Measurements from ENCODE around the gene HOXD11.
A peak's percentile ranks its signal among the peaks of the same experiment; 100 is the strongest.

The HOXD11 gene

GRCh38 chr2:176150584-176151441 is 43.7 kb downstream of the HOXD11 start:
- H3K4me1 ChIP-seq (ENCODE audit: control insufficient read depth in 2 of 2, insufficient read depth in 2 of 2, low read length in 2 of 2), result peaks cover 0 to 11% of the 10 kb centered on the region in 2 donors
- no peak overlapping the region for H3K4me3 ChIP-seq (ENCODE audit: low read length in 2 of 2)

GRCh38 chr2:176151442-176152287 is 44.6 kb downstream of the HOXD11 start, which contains the start of gene HOXD4:
HOXD4 (plus strand) TSS chr2:176151550; CDS start chr2:176151634, 84 bp downstream.
- H3K27ac ChIP-seq (ENCODE audit: low read depth in 2 of 2, low read length in 2 of 2), result no peak within 1 kb of the TSS
- no peaks in the 10 kb centered on the region for H3K9me3 ChIP-seq (ENCODE audit: control insufficient read depth in 2 of 2, low read length in 2 of 2)
- peaks cover 0 to 2% of the 10 kb centered on the region in 2 donors for H3K4me1 ChIP-seq (ENCODE audit: control insufficient read depth in 2 of 2, insufficient read depth in 2 of 2, low read length in 2 of 2)
- H3K36me3 ChIP-seq (ENCODE audit: control insufficient read depth in 2 of 2, insufficient read depth in 2 of 2, low read length in 2 of 2), result peaks cover 0 to 6% of the 10 kb centered on the region in 2 donors
- H3K9ac ChIP-seq (ENCODE audit: low read depth in 1 of 2, low read length in 2 of 2), result no peak within 1 kb of the TSS
- H3K27me3 ChIP-seq (ENCODE audit: control insufficient read depth in 2 of 2, insufficient read depth in 2 of 2, low read length in 2 of 2), result peaks cover 0 to 5% of the 10 kb centered on the region in 2 donors
- H3K4me3 ChIP-seq (ENCODE audit: low read length in 2 of 2), result no peak within 1 kb of the TSS

More at GRCh38 chr2:176150584-176151441, 43.7 kb downstream of the HOXD11 start:
- Histone ChIP-seq H3K27me3 (ENCODE audit: control insufficient read depth in 2 of 2, insufficient read depth in 2 of 2, low read length in 2 of 2) (peaks cover 0 to 4% of the 10 kb centered on the region in 2 donors), H3K27ac (ENCODE audit: low read depth in 2 of 2, low read length in 2 of 2) (no peak overlapping the region), H3K36me3 (ENCODE audit: control insufficient read depth in 2 of 2, insufficient read depth in 2 of 2, low read length in 2 of 2) (peaks cover 0 to 6% of the 10 kb centered on the region in 2 donors), H3K9ac (ENCODE audit: low read depth in 1 of 2, low read length in 2 of 2) (no peak overlapping the region), H3K9me3 (ENCODE audit: control insufficient read depth in 2 of 2, low read length in 2 of 2) (no peaks in the 10 kb centered on the region)

GRCh38 chr2:176152350-176153181 is 45.5 kb downstream of the HOXD11 start:
- H3K9me3 ChIP-seq (ENCODE audit: control insufficient read depth in 2 of 2, low read length in 2 of 2), result no peaks in the 10 kb centered on the region
- H3K9ac ChIP-seq (ENCODE audit: low read depth in 1 of 2, low read length in 2 of 2), result no peak overlapping the region
- no peaks in the 10 kb centered on the region for H3K4me1 ChIP-seq (ENCODE audit: control insufficient read depth in 2 of 2, insufficient read depth in 2 of 2, low read length in 2 of 2)
- no peak overlapping the region for H3K27ac ChIP-seq (ENCODE audit: low read depth in 2 of 2, low read length in 2 of 2)
- no peak overlapping the region for H3K4me3 ChIP-seq (ENCODE audit: low read length in 2 of 2)
- peaks cover 0 to 8% of the 10 kb centered on the region in 2 donors for H3K27me3 ChIP-seq (ENCODE audit: control insufficient read depth in 2 of 2, insufficient read depth in 2 of 2, low read length in 2 of 2)
- H3K36me3 ChIP-seq (ENCODE audit: control insufficient read depth in 2 of 2, insufficient read depth in 2 of 2, low read length in 2 of 2), result peaks cover 0 to 6% of the 10 kb centered on the region in 2 donors

- H3K4me1 ChIP-seq (ENCODE audit: control insufficient read depth in 2 of 2, insufficient read depth in 2 of 2, low read length in 2 of 2), result no peaks in the 10 kb centered on the region
- H3K9ac ChIP-seq (ENCODE audit: low read depth in 1 of 2, low read length in 2 of 2), result no peak overlapping the region
- H3K9me3 ChIP-seq (ENCODE audit: control insufficient read depth in 2 of 2, low read length in 2 of 2), result no peaks in the 10 kb centered on the region
- H3K36me3 ChIP-seq (ENCODE audit: control insufficient read depth in 2 of 2, insufficient read depth in 2 of 2, low read length in 2 of 2), result peaks cover 0 to 6% of the 10 kb centered on the region in 2 donors
- H3K4me3 ChIP-seq (ENCODE audit: low read length in 2 of 2), result no peak overlapping the region
- H3K27ac ChIP-seq (ENCODE audit: low read depth in 2 of 2, low read length in 2 of 2), result no peak overlapping the region
- peaks cover 0 to 9% of the 10 kb centered on the region in 2 donors for H3K27me3 ChIP-seq (ENCODE audit: control insufficient read depth in 2 of 2, insufficient read depth in 2 of 2, low read length in 2 of 2)
Observed at GRCh38 chr2:176154576-176155252, 47.6 kb downstream of the HOXD11 start.

GRCh38 chr2:176155356-176156044 is 48.4 kb downstream of the HOXD11 start:
- Histone ChIP-seq H3K27ac (ENCODE audit: low read depth in 2 of 2, low read length in 2 of 2) (no peak overlapping the region), H3K27me3 (ENCODE audit: control insufficient read depth in 2 of 2, insufficient read depth in 2 of 2, low read length in 2 of 2) (peaks cover 0 to 11% of the 10 kb centered on the region in 2 donors)

GRCh38 chr2:176156301-176156806 is 49.3 kb downstream of the HOXD11 start:
- H3K27ac ChIP-seq (ENCODE audit: low read depth in 2 of 2, low read length in 2 of 2), result no peak overlapping the region
- H3K9me3 ChIP-seq (ENCODE audit: control insufficient read depth in 2 of 2, low read length in 2 of 2), result no peaks in the 10 kb centered on the region
- no peak overlapping the region for H3K9ac ChIP-seq (ENCODE audit: low read depth in 1 of 2, low read length in 2 of 2)
- no peak overlapping the region for H3K4me3 ChIP-seq (ENCODE audit: low read length in 2 of 2)
- H3K36me3 ChIP-seq (ENCODE audit: control insufficient read depth in 2 of 2, insufficient read depth in 2 of 2, low read length in 2 of 2), result peaks cover 0 to 3% of the 10 kb centered on the region in 2 donors
- peaks cover 0 to 11% of the 10 kb centered on the region in 2 donors for H3K27me3 ChIP-seq (ENCODE audit: control insufficient read depth in 2 of 2, insufficient read depth in 2 of 2, low read length in 2 of 2)
- peaks cover 0 to 3% of the 10 kb centered on the region in 2 donors for H3K4me1 ChIP-seq (ENCODE audit: control insufficient read depth in 2 of 2, insufficient read depth in 2 of 2, low read length in 2 of 2)

More at GRCh38 chr2:176155356-176156044, 48.4 kb downstream of the HOXD11 start:
- no peaks in the 10 kb centered on the region for H3K9me3 ChIP-seq (ENCODE audit: control insufficient read depth in 2 of 2, low read length in 2 of 2)
- H3K9ac ChIP-seq (ENCODE audit: low read depth in 1 of 2, low read length in 2 of 2), result no peak overlapping the region
- H3K36me3 ChIP-seq (ENCODE audit: control insufficient read depth in 2 of 2, insufficient read depth in 2 of 2, low read length in 2 of 2), result peaks cover 0 to 4% of the 10 kb centered on the region in 2 donors
- peaks cover 0 to 3% of the 10 kb centered on the region in 2 donors for H3K4me1 ChIP-seq (ENCODE audit: control insufficient read depth in 2 of 2, insufficient read depth in 2 of 2, low read length in 2 of 2)
- no peak overlapping the region for H3K4me3 ChIP-seq (ENCODE audit: low read length in 2 of 2)

GRCh38 chr2:176156807-176157498 is 49.9 kb downstream of the HOXD11 start, which contains the start of gene HOXD3:
HOXD3 (plus strand) TSS chr2:176157307; CDS start chr2:176169115, 11,808 bp downstream.
- Histone ChIP-seq H3K4me3 (ENCODE audit: low read length in 2 of 2) (peak within 1 kb of the TSS; percentile 60 to 67), H3K36me3 (ENCODE audit: control insufficient read depth in 2 of 2, insufficient read depth in 2 of 2, low read length in 2 of 2) (peaks cover 0 to 3% of the 10 kb centered on the region in 2 donors), H3K27ac (ENCODE audit: low read depth in 2 of 2, low read length in 2 of 2) (peak within 1 kb of the TSS; percentile 9 to 13), H3K9me3 (ENCODE audit: control insufficient read depth in 2 of 2, low read length in 2 of 2) (no peaks in the 10 kb centered on the region), H3K27me3 (ENCODE audit: control insufficient read depth in 2 of 2, insufficient read depth in 2 of 2, low read length in 2 of 2) (peaks cover 0 to 13% of the 10 kb centered on the region in 2 donors), H3K9ac (ENCODE audit: low read depth in 1 of 2, low read length in 2 of 2) (peak within 1 kb of the TSS in 1 of 2 donors; percentile 51), H3K4me1 (ENCODE audit: control insufficient read depth in 2 of 2, insufficient read depth in 2 of 2, low read length in 2 of 2) (peaks cover 0 to 3% of the 10 kb centered on the region in 2 donors)

- Histone ChIP-seq H3K27me3 (ENCODE audit: control insufficient read depth in 2 of 2, insufficient read depth in 2 of 2, low read length in 2 of 2) (peaks cover 0 to 18% of the 10 kb centered on the region in 2 donors), H3K9me3 (ENCODE audit: control insufficient read depth in 2 of 2, low read length in 2 of 2) (no peaks in the 10 kb centered on the region), H3K27ac (ENCODE audit: low read depth in 2 of 2, low read length in 2 of 2) (peak overlapping the region; percentile 9 to 13), H3K36me3 (ENCODE audit: control insufficient read depth in 2 of 2, insufficient read depth in 2 of 2, low read length in 2 of 2) (peaks cover 0 to 2% of the 10 kb centered on the region in 2 donors), H3K9ac (ENCODE audit: low read depth in 1 of 2, low read length in 2 of 2) (peak overlapping the region in 1 of 2 donors; percentile 51), H3K4me3 (ENCODE audit: low read length in 2 of 2) (peak overlapping the region; percentile 60 to 67), H3K4me1 (ENCODE audit: control insufficient read depth in 2 of 2, insufficient read depth in 2 of 2, low read length in 2 of 2) (peaks cover 0 to 3% of the 10 kb centered on the region in 2 donors)
Observed at GRCh38 chr2:176157499-176158185, 50.6 kb downstream of the HOXD11 start.
